H1 (cell line): ENCODE measurements around the gene IL6R. TPM values are rescaled to one million over a fixed set of nuclear protein-coding genes. Genes with fewer than 3 reads are reported as not detected.

Experiments used
- CTCF ChIA-PET: fragments of 300-600 bp; sonication (Branson Sonifier 250); formaldehyde crosslinking; loops from one replicate; lab custom pipeline; 2021; ENCODE audit not compliant: partially characterized antibody; lab: Charles Lee
- POLR2A ChIA-PET: fragments of 300-600 bp; sonication (Branson Sonifier 250); formaldehyde crosslinking; loops from one replicate; lab custom pipeline; 2021; ENCODE audit warnings: inconsistent platforms; ENCODE audit not compliant: partially characterized antibody; lab: Charles Lee
- DNase-seq, 2 experiments: peaks; one replicate each; pipeline versions ENCODE4 v3.0.0 to v3.0.0-alpha.2; 2010 to 2022; ENCODE audit warnings: low spot score in 2 of 2, low read depth in 1 of 2, mixed read lengths in 1 of 2
- FAIRE-seq: peaks from 2 replicates; lab custom pipeline; 2011; peaks lifted over from hg19 to GRCh38; lab: Jason Lieb, UNC
- H2AFZ ChIP-seq: 2 replicates; pipeline ENCODE4 v1.8.1; 2012; ENCODE audit warnings: low read length, inconsistent platforms
- H2AK5ac ChIP-seq: 2 replicates; pipeline ENCODE4 v1.6.1; 2013; ENCODE audit warnings: low read depth, low read length
- H2BK120ac ChIP-seq: replicated peaks from 2 replicates; pipeline ENCODE3; 2013; ENCODE audit warnings: low read depth, low read length, inconsistent platforms
- H2BK12ac ChIP-seq: 2 replicates; pipeline ENCODE4 v1.6.1; 2013; ENCODE audit warnings: low read depth, low read length
- H2BK15ac ChIP-seq: 2 replicates; pipeline ENCODE4 v1.6.1; 2013; ENCODE audit warnings: low read length
- H2BK20ac ChIP-seq: 2 replicates; pipeline ENCODE4 v1.6.1; 2013; ENCODE audit warnings: low read length
- H2BK5ac ChIP-seq: 2 replicates; pipeline ENCODE4 v1.6.1; 2013; ENCODE audit warnings: low read depth, low read length
- H3K14ac ChIP-seq: 2 replicates; pipeline ENCODE4 v1.6.1; 2013; ENCODE audit warnings: inconsistent platforms; ENCODE audit not compliant: insufficient read length
- H3K18ac ChIP-seq: 2 replicates; pipeline ENCODE4 v1.6.1; 2013; ENCODE audit warnings: low read length; ENCODE audit errors: extremely low read depth
- H3K23ac ChIP-seq: 2 replicates; pipeline ENCODE4 v1.6.1; 2013; ENCODE audit warnings: inconsistent platforms; ENCODE audit not compliant: insufficient read length
- H3K23me2 ChIP-seq: 2 replicates; pipeline ENCODE4 v1.6.1; 2013; ENCODE audit warnings: low read depth, low read length
- H3K27ac ChIP-seq: 2 replicates; pipeline ENCODE4 v1.6.1; 2011; ENCODE audit warnings: low read depth, low read length, inconsistent platforms
- H3K27me3 ChIP-seq, 4 experiments: replicated peaks in 1 of 4; 1 replicate in 1 of 4; 2 replicates in 3 of 4; pipeline versions ENCODE4 v1.6.1 to v1.8.1; 2011 to 2013; ENCODE audit warnings: low read length in 3 of 4, mild to moderate bottlenecking in 3 of 4, inconsistent platforms in 2 of 4, mixed read lengths in 2 of 4, moderate library complexity in 1 of 4; ENCODE audit not compliant: control insufficient read depth in 3 of 4, insufficient read depth in 3 of 4; ENCODE audit errors: extremely low read depth in 1 of 4
- H3K36me3 ChIP-seq, 4 experiments: 2 replicates each; pipeline versions ENCODE4 v1.6.1 to v1.8.1; 2011 to 2013; ENCODE audit warnings: mild to moderate bottlenecking in 4 of 4, low read length in 3 of 4, moderate library complexity in 2 of 4, control low read depth in 1 of 4, inconsistent platforms in 1 of 4; ENCODE audit not compliant: insufficient read depth in 4 of 4, control insufficient read depth in 2 of 4
- H3K4ac ChIP-seq: replicated peaks from 2 replicates; pipeline ENCODE3; 2013; ENCODE audit warnings: low read length, low read depth, mixed read lengths, inconsistent platforms; ENCODE audit not compliant: insufficient read length
- H3K4me1 ChIP-seq, 4 experiments: replicated peaks in 1 of 4; 1 replicate in 1 of 4; 2 replicates in 3 of 4; pipeline versions ENCODE4 v1.6.1 to v1.8.1; 2011 to 2013; ENCODE audit warnings: low read length in 3 of 4, inconsistent platforms in 2 of 4, mixed read lengths in 1 of 4; ENCODE audit not compliant: insufficient read depth in 4 of 4, control insufficient read depth in 3 of 4
- H3K4me2 ChIP-seq, 2 experiments: 2 replicates each; pipeline versions ENCODE4 v1.6.1 to v1.8.1; 2011 to 2013; ENCODE audit warnings: low read depth in 2 of 2, low read length in 2 of 2, control low read depth in 1 of 2, inconsistent platforms in 1 of 2, mild to moderate bottlenecking in 1 of 2; ENCODE audit not compliant: insufficient read depth in 1 of 2
- H3K4me3 ChIP-seq, 4 experiments: fragments of 200-600, 300-600 bp in 1 of 4; sonication (generic), shearing (Covaris generic), sonication (Bioruptor Twin) in 1 of 4; 2 replicates each; pipeline versions ENCODE4 v1.5.1 to v1.8.1; 2011 to 2016; ENCODE audit warnings: low read length in 4 of 4, low read depth in 3 of 4, control low read depth in 2 of 4, inconsistent platforms in 2 of 4, mild to moderate bottlenecking in 2 of 4, mixed read lengths in 1 of 4, moderate library complexity in 1 of 4; ENCODE audit not compliant: insufficient read depth in 2 of 4; ENCODE audit errors: extremely low read depth in 1 of 4
- H3K56ac ChIP-seq: replicated peaks from 2 replicates; pipeline ENCODE3; 2013; ENCODE audit warnings: low read depth, mild to moderate bottlenecking, mixed read lengths, low read length, inconsistent platforms; ENCODE audit not compliant: insufficient read length
- H3K79me1 ChIP-seq: 2 replicates; pipeline ENCODE4 v1.6.1; 2013; ENCODE audit warnings: low read depth, low read length, control low read depth
- H3K79me2 ChIP-seq, 2 experiments: 2 replicates each; pipeline versions ENCODE4 v1.6.1 to v1.8.1; 2012 to 2013; ENCODE audit warnings: low read length in 2 of 2, mild to moderate bottlenecking in 2 of 2, inconsistent platforms in 1 of 2; ENCODE audit not compliant: insufficient read depth in 2 of 2, control insufficient read depth in 1 of 2
- H3K9ac ChIP-seq, 4 experiments: replicated peaks in 1 of 4; 1 replicate in 1 of 4; 2 replicates in 3 of 4; pipeline versions ENCODE4 v1.6.1 to v1.8.1; 2011 to 2013; ENCODE audit warnings: low read depth in 3 of 4, low read length in 3 of 4, control low read depth in 2 of 4, mild to moderate bottlenecking in 2 of 4, moderate library complexity in 2 of 4, inconsistent platforms in 1 of 4; ENCODE audit errors: extremely low read depth in 1 of 4
- H3K9me3 ChIP-seq, 2 experiments: 2 replicates each; pipeline versions ENCODE4 v1.6.1 to v1.8.1; 2012 to 2013; ENCODE audit warnings: mild to moderate bottlenecking in 2 of 2, moderate library complexity in 2 of 2, control low read depth in 1 of 2, inconsistent platforms in 1 of 2, low read depth in 1 of 2, low read length in 1 of 2, mixed read lengths in 1 of 2; ENCODE audit not compliant: insufficient read depth in 2 of 2
- H4K20me1 ChIP-seq, 2 experiments: replicated peaks in 1 of 2; 2 replicates each; pipeline versions ENCODE3 to v1.8.1; 2011 to 2013; ENCODE audit warnings: inconsistent platforms in 2 of 2, low read length in 2 of 2, mild to moderate bottlenecking in 1 of 2; ENCODE audit not compliant: insufficient read depth in 2 of 2, control insufficient read depth in 1 of 2
- H4K5ac ChIP-seq: 2 replicates; pipeline ENCODE4 v1.6.1; 2013; ENCODE audit warnings: low read length, low read depth, mixed read lengths, inconsistent platforms; ENCODE audit not compliant: insufficient read length
- H4K8ac ChIP-seq: 2 replicates; pipeline ENCODE4 v1.8.0; 2013; ENCODE audit warnings: mild to moderate bottlenecking, moderate library complexity, low read length, inconsistent platforms; ENCODE audit not compliant: insufficient read depth; ENCODE audit errors: extremely low read depth
- H4K91ac ChIP-seq: replicated peaks from 2 replicates; pipeline ENCODE3; 2013; ENCODE audit warnings: low read length, mixed read lengths, inconsistent platforms; ENCODE audit not compliant: insufficient read length
- BCL11A ChIP-seq, 2 experiments: IDR thresholded peaks; one replicate each; pipeline ENCODE4 v1.6.1; 2011; ENCODE audit warnings: low read depth in 2 of 2, low read length in 2 of 2, mild to moderate bottlenecking in 2 of 2
- CREB1 ChIP-seq: IDR thresholded peaks from 2 replicates; pipeline ENCODE4 v1.6.1; 2012; ENCODE audit warnings: inconsistent platforms
- GABPA ChIP-seq: IDR thresholded peaks from 2 replicates; pipeline ENCODE4 v1.6.1; 2011; ENCODE audit warnings: mild to moderate bottlenecking, low read length, moderate library complexity, borderline replicate concordance; ENCODE audit not compliant: insufficient read depth
- HDAC6 ChIP-seq: IDR thresholded peaks from one replicate; pipeline ENCODE4 v1.7.1; 2012; ENCODE audit warnings: low read depth, mild to moderate bottlenecking, inconsistent platforms, low read length, moderate library complexity
- JUN ChIP-seq: IDR thresholded peaks from 2 replicates; pipeline ENCODE4 v1.6.1; 2011; ENCODE audit warnings: low read depth, mild to moderate bottlenecking, improper control_type of control experiment, low read length
- JUND ChIP-seq: IDR thresholded peaks from 2 replicates; pipeline ENCODE4 v1.6.1; 2011; ENCODE audit warnings: mild to moderate bottlenecking, improper control_type of control experiment, low read length
- KDM1A ChIP-seq: fragments of 200-600, 300-600 bp; sonication (generic); IDR thresholded peaks from 2 replicates; pipeline ENCODE4 v1.7.1; 2016; ENCODE audit warnings: mild to moderate bottlenecking, low read length, borderline replicate concordance
- KDM5A ChIP-seq: fragments of 200-600 bp; IDR thresholded peaks from 2 replicates; pipeline ENCODE4 v1.7.1; 2012; ENCODE audit warnings: mild to moderate bottlenecking, low read length, inconsistent platforms, mixed read lengths
- PHF8 ChIP-seq: fragments of 200-600 bp; sonication (generic); conservative IDR thresholded peaks from 2 replicates; pipeline ENCODE4 v1.7.1; 2012; ENCODE audit warnings: low read depth, mild to moderate bottlenecking, inconsistent platforms, low read length, moderate library complexity
- POLR2A ChIP-seq, 2 experiments: IDR thresholded peaks; 1 replicate in 1 of 2; 2 replicates in 1 of 2; pipeline ENCODE4 v1.6.1; 2011; ENCODE audit warnings: low read depth in 2 of 2, low read length in 2 of 2, mild to moderate bottlenecking in 2 of 2; ENCODE audit errors: control extremely low read depth in 1 of 2
- POU5F1 ChIP-seq: IDR thresholded peaks from 2 replicates; pipeline ENCODE4 v1.6.1; 2011; ENCODE audit warnings: low read depth, mild to moderate bottlenecking, low read length, moderate library complexity
- RBBP5 ChIP-seq: IDR thresholded peaks from 2 replicates; pipeline ENCODE4 v1.7.1; 2012; ENCODE audit warnings: low read depth, mild to moderate bottlenecking, inconsistent platforms, low read length, moderate library complexity, borderline replicate concordance
- SP1 ChIP-seq: IDR thresholded peaks from 2 replicates; pipeline ENCODE4 v1.6.1; 2011; ENCODE audit warnings: low read depth, low read length
- SRF ChIP-seq: IDR thresholded peaks from 2 replicates; pipeline ENCODE4 v1.6.1; 2011; ENCODE audit warnings: mild to moderate bottlenecking, low read depth, low read length, moderate library complexity
- TCF12 ChIP-seq: IDR thresholded peaks from 2 replicates; pipeline ENCODE4 v1.6.1; 2011; ENCODE audit warnings: low read depth, mild to moderate bottlenecking, low read length
- WGBS, 2 experiments: shearing (Covaris generic) in 1 of 2; methylation state at CpG; one replicate each; pipeline versions ENCODE4 v1.1.6 to v1.1.7; 2013 to 2015; ENCODE audit warnings: low lambda C conversion rate in 2 of 2, mixed read lengths in 2 of 2, inconsistent platforms in 1 of 2, low coverage in 1 of 2, missing lambda C conversion rate in 1 of 2; ENCODE audit not compliant: insufficient replicate concordance in 2 of 2, insufficient coverage in 1 of 2, insufficient read length in 1 of 2; ENCODE audit errors: extremely low coverage in 1 of 2, missing lambda C conversion rate in 1 of 2; 5-methylcytosine and 5-hydroxymethylcytosine counted together
- polyA plus RNA-seq, 7 experiments: library from polyadenylated mRNA; depleted of rRNA in 3 of 7; stranded (reverse) in 5 of 7; unstranded in 2 of 7; fragments of >200 nt in 5 of 7; fragments of 200-250 nt in 2 of 7; gene quantifications; 1 replicate in 5 of 7; 2 replicates in 1 of 7; 4 replicates in 1 of 7; pipeline versions ENCODE4 v1.2.1 to v1.2.3, GENCODE V29; 2011 to 2013; ENCODE audit warnings: missing spikeins in 2 of 7, mixed read lengths in 2 of 7
- total RNA-seq: library from RNA; stranded (reverse); fragmentation: NEBNext Ultra II Directional; extraction: Animal tissue kit (Norgen Biotek cat#: 25700); gene quantifications from 2 replicates; pipeline ENCODE4 v1.2.1, GENCODE V29; 2021

The IL6R gene
- total and polyA plus RNA-seq, 2 of the 8 experiments (the other 6 are each of a cell fraction or from before 2014, with no cell fraction given), result 2.3 to 3.0 TPM

GRCh38 chr1:154410185-154410827 is 5.2 kb downstream of the IL6R start:
- no peak overlapping the region for H3K4me2 ChIP-seq
- no peak overlapping the region for H4K8ac ChIP-seq
- H2BK12ac ChIP-seq, result 0 out of 2 replicates have a peak overlapping the region, but pooled peaks have one; percentile 7
- H3K14ac ChIP-seq, result no peak overlapping the region
- no peak overlapping the region for H2BK20ac ChIP-seq
- no peaks in the 10 kb centered on the region for H3K36me3 ChIP-seq
- no peak overlapping the region for H2AFZ ChIP-seq
- FAIRE-seq (no peak), DNase-seq (no peak)
- H3K4me1 ChIP-seq, result peaks cover 0 to 8% (median 4%) of the 10 kb centered on the region in 4 experiments; a peak in 4 of 7 replicates
- peaks cover 9 to 23% (median 17%) of the 10 kb centered on the region in 4 experiments for H3K27me3 ChIP-seq
- H3K9ac ChIP-seq, result no peak overlapping the region
- no peak overlapping the region; the same call in 1 of the 2 replicates for H2AK5ac ChIP-seq
- H3K79me2 ChIP-seq, result no peaks in the 10 kb centered on the region
- H3K9me3 ChIP-seq, result no peaks in the 10 kb centered on the region
- H3K79me1 ChIP-seq, result no peaks in the 10 kb centered on the region
- H3K18ac ChIP-seq, result no peak overlapping the region
- ChIA-PET POLR2A (interaction anchor here (0.8 to 1.4 kb wide), 3 partner anchors 10 to 35 kb away, joined by 3 read pairs; no protein-coding TSS in a partner anchor), CTCF (interaction anchor here (0.8 to 1.9 kb wide), 7 partner anchors 14 to 112 kb away, joined by 3 to 7 read pairs (median 3); no protein-coding TSS in a partner anchor)
- WGBS, 2 experiments, result 90% methylated on average over 9 of the region's 9 CpGs; no CpG with 5 or more reads in 1 of the 2 experiments
- no peak overlapping the region for H3K23ac ChIP-seq
- H2BK15ac ChIP-seq, result 0 out of 2 replicates have a peak overlapping the region, but pooled peaks have one; percentile 48
- no peak overlapping the region for H3K4ac ChIP-seq
- H4K5ac ChIP-seq, result no peak overlapping the region
- H4K20me1 ChIP-seq, result no peaks in the 10 kb centered on the region
- no peak overlapping the region for H3K56ac ChIP-seq
- no peak overlapping the region for H2BK120ac ChIP-seq
- no peak overlapping the region for H4K91ac ChIP-seq
- H2BK5ac ChIP-seq, result no peak overlapping the region
- no peak overlapping the region for H3K27ac ChIP-seq
- H3K4me3 ChIP-seq, result no peak overlapping the region
- H3K23me2 ChIP-seq, result peaks cover 7% of the 10 kb centered on the region
- TF ChIP-seq RBBP5 (no peak), SP1 (no peak), BCL11A (IDR thresholded peaks at IDR 0.05; ENCODE audit: low read depth in 2 of 2, low read length in 2 of 2) (no peak), SRF (no peak), KDM1A (no peak), POLR2A (IDR thresholded peaks at IDR 0.05; ENCODE audit: control extremely low read depth in 1 of 2, low read depth in 2 of 2, low read length in 2 of 2) (no peak), KDM5A (no peak), HDAC6 (no peak), JUN (no peak), PHF8 (no peak), POU5F1 (no peak), CREB1 (no peak), JUND (no peak), TCF12 (no peak), GABPA (no peak)
